Measurements from ENCODE around the gene TBC1D13. TPM values are rescaled to one million over a fixed set of nuclear protein-coding genes. Genes with fewer than 3 reads are reported as not detected.

Gene TBC1D13
- total RNA-seq, 6 experiments from 2014 or later = 28.0 to 34.7 (median 30.3) TPM

DNA sequence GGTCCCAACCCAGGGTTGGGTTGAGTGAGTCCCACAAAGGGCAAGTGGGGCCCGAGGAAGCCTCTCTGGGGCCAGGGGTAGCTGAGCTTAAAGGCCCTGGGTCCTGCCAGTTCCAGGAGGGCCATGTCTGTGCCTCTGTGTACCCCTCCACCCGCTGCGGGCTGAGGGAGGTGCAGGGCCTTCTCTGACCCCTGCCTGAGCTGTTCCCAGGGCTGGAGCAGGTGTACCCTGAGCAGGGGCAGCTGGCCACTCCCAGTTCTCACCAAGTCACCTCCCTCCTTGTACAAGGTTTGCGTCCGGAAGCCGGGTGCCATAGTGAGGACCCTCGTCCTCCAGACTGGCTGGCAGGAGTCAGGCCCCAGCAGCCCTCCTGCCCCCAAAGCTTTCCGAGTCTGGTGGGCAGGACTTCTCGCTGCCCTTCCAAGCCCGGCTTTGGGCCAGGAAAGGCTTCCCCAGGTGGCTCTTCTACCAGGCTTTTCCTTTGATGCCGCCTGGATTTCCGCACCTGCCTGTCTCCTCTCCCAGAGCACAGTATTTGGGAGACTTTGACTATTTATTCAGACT lies 22.1 kb downstream of the TBC1D13 start:
- Mint-ChIP-seq H3K27me3 (ENCODE audit: insufficient read depth) (no peaks in the 10 kb centered on the region), H3K4me3 (no peak overlapping the region), H3K9me3 (no peaks in the 10 kb centered on the region), H3K27ac (no peak overlapping the region), H3K4me1 (ENCODE audit: low read depth) (no peaks in the 10 kb centered on the region), H3K36me3 (ENCODE audit: low read depth) (peaks cover 10% of the 10 kb centered on the region; the same call in 1 of the 2 replicates)
- no peak for DNase-seq
- no peak for TF ChIP-seq CTCF (IDR thresholded peaks at IDR 0.05)

DNA sequence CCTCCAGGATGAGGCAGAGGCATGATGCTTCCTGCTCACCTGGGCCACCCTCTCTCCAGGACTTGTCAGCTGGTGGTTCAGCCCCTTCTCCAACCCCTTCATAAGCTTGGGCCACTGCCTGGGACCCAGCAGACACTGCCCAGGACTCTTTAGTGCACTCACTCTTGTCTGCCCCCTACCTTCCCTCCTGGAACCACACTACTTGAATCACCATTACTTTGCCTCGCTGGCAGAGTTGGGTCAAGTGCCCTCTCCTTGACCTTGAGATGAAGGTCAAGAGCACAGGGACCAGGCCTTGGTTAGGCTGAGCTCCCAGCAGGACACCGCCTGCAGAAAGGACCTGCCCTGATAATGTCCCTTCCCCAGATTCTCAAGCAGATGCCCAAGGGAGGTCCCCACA lies 22.8 kb downstream of the TBC1D13 start:
- TF ChIP-seq CTCF (IDR thresholded peaks at IDR 0.05) = no peak
- no peak overlapping the region for H3K27ac Mint-ChIP-seq
- H3K27me3 Mint-ChIP-seq (ENCODE audit: insufficient read depth) = no peaks in the 10 kb centered on the region
- no peak for DNase-seq
- no peak overlapping the region for H3K4me3 Mint-ChIP-seq
- H3K9me3 Mint-ChIP-seq = no peaks in the 10 kb centered on the region
- H3K4me1 Mint-ChIP-seq (ENCODE audit: low read depth) = no peaks in the 10 kb centered on the region
- peaks cover 10% of the 10 kb centered on the region; the same call in 1 of the 2 replicates for H3K36me3 Mint-ChIP-seq (ENCODE audit: low read depth)

GRCh38 chr9:128810873-128811272 lies 23.8 kb downstream of the TBC1D13 start:
- H3K36me3 Mint-ChIP-seq (ENCODE audit: low read depth) = peaks cover 6% of the 10 kb centered on the region; the same call in 1 of the 2 replicates
- no peak for DNase-seq
- no peaks in the 10 kb centered on the region for H3K4me1 Mint-ChIP-seq (ENCODE audit: low read depth)
- H3K27ac Mint-ChIP-seq = no peak overlapping the region
- no peak for TF ChIP-seq CTCF (IDR thresholded peaks at IDR 0.05)
- H3K27me3 Mint-ChIP-seq (ENCODE audit: insufficient read depth) = no peaks in the 10 kb centered on the region
- no peaks in the 10 kb centered on the region for H3K9me3 Mint-ChIP-seq
- no peak overlapping the region for H3K4me3 Mint-ChIP-seq

DNA sequence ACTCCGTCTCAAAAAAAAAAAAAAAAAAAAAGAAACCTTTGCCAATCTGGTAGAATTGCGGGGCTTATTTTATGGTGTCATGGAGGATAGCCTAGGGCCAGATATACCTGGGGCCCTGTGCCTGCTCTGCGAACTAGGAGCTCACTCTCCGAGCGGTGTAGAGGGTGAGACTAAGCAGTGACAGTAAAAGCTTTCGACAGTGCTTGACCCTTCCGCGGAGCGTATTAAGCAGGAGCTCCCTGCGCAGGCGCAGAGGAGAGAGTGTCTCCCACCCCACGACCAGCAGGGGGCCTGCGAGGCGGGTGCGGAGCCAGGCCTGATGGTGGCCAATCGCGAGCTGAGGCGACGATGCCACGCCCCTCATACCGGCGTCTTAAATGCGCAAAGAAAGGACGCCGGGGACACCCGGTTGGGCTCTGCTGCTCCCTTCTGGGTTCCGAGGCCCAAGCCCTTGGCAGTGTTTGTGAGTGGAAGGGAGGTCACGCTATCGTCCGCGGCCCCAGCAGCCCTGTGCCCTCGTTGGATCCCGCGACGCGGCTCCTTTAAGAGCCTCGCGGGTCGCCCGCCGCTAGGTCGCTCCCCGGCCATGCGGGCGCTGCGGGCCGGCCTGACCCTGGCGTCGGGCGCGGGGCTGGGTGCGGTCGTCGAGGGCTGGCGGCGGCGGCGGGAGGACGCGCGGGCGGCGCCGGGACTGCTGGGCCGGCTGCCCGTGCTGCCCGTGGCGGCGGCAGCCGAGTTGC lies 31.2 kb downstream of the TBC1D13 start, which contains the start of gene ENDOG:
ENDOG (plus strand) TSS at position 402 of the 740 bp plus-strand sequence; CDS start at position 587, 185 bp downstream.
- TF ChIP-seq CTCF (IDR thresholded peaks at IDR 0.05) = peak; percentile 95
- peak; percentile 93 for DNase-seq
- peak within 1 kb of the TSS; percentile 76 for H3K27ac Mint-ChIP-seq
- peaks cover 5% of the 10 kb centered on the region; the same call in 1 of the 2 replicates for H3K36me3 Mint-ChIP-seq (ENCODE audit: low read depth)
- H3K27me3 Mint-ChIP-seq (ENCODE audit: insufficient read depth) = peaks cover 2% of the 10 kb centered on the region
- peaks cover 9% of the 10 kb centered on the region for H3K4me1 Mint-ChIP-seq (ENCODE audit: low read depth)
- H3K4me3 Mint-ChIP-seq = peak within 1 kb of the TSS; percentile 86
- no peaks in the 10 kb centered on the region for H3K9me3 Mint-ChIP-seq

DNA sequence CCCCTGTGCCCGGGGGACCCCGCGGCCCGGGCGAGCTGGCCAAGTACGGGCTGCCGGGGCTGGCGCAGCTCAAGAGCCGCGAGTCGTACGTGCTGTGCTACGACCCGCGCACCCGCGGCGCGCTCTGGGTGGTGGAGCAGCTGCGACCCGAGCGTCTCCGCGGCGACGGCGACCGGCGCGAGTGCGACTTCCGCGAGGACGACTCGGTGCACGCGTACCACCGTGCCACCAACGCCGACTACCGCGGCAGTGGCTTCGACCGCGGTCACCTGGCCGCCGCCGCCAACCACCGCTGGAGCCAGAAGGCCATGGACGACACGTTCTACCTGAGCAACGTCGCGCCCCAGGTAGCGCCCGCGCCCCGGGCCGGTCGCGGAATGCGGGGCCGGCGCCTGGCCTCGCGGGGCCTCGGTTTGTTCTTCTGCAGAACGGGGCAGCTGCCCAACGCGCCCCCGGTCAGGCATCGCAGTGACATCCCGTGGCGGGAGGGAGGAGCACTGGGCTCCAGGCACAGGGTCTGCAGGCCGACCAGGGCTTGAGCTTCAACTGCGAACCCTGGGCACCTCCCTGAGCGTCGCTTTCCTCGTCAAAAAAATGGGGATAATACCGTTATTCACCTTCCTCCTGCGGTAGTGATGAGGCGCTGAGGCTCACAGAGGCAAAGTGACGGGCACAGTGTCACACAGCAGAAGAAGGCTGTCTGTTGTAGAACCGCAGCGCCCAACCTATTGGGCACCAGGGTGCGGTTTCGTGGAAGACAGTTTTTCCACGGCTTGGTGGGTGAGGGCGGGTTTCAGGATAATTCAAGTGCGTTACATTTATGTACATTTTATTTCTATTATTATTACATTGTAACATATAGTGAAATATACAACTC lies 32.0 kb downstream of the TBC1D13 start:
- H3K4me1 Mint-ChIP-seq (ENCODE audit: low read depth) = peaks cover 9% of the 10 kb centered on the region
- H3K4me3 Mint-ChIP-seq = peak overlapping the region; percentile 86
- DNase-seq = no peak
- peak overlapping the region; percentile 49; the same call in 1 of the 2 replicates for H3K27ac Mint-ChIP-seq
- H3K36me3 Mint-ChIP-seq (ENCODE audit: low read depth) = peaks cover 5% of the 10 kb centered on the region; the same call in 1 of the 2 replicates
- peaks cover 2% of the 10 kb centered on the region for H3K27me3 Mint-ChIP-seq (ENCODE audit: insufficient read depth)
- no peaks in the 10 kb centered on the region for H3K9me3 Mint-ChIP-seq
- TF ChIP-seq CTCF (IDR thresholded peaks at IDR 0.05) = no peak
